ENCODE measurements around the gene GALNT10.

GRCh38 chr5:154317916-154318315, 127.4 kb downstream of the GALNT10 start:
- no peak for TF ChIP-seq CTCF (conservative IDR thresholded peaks at IDR 0.05; ENCODE audit: low read depth, low read length)
- TF ChIP-seq RAD21 (IDR thresholded peaks at IDR 0.05; ENCODE audit: low read length): no peak
- no peak for TF ChIP-seq MAZ (IDR thresholded peaks at IDR 0.05; ENCODE audit: borderline replicate concordance, low read depth, low read length)

All from IMR-90 (cell line).